Coronary artery (tissue), 2 donors: Measurements from ENCODE around the gene ANKRD40.

ENCODE experiments used
- DNase-seq: peaks from one replicate; pipeline ENCODE4 v3.0.0-alpha.2; 2017; ENCODE audit warnings: low spot score
- H3K27ac ChIP-seq, 2 donors: fragments of 200-600 bp; sonication (generic); one replicate each; pipeline ENCODE4 v1.5.1; 2016 to 2019
- H3K4me3 ChIP-seq: fragments of 200-600 bp; sonication (generic); 2 replicates; pipeline ENCODE4 v1.5.1; 2016; ENCODE audit warnings: mild to moderate bottlenecking, moderate library complexity
- CTCF ChIP-seq: fragments of 200-600 bp; sonication (generic); IDR thresholded peaks from one replicate; pipeline ENCODE4 v1.5.1; 2019; ENCODE audit warnings: antibody characterized with exemption

ANKRD40 gene

GRCh38 chr17:50689251-50689650 is 18.5 kb downstream of the ANKRD40 start:
- Histone ChIP-seq H3K27ac (no peak overlapping the region), H3K4me3 (no peak overlapping the region)
- TF ChIP-seq CTCF = no peak
- DNase-seq = no peak

GRCh38 chr17:50688245-50688644 is 19.5 kb downstream of the ANKRD40 start:
- H3K27ac ChIP-seq = no peak overlapping the region
- no peak for DNase-seq
- no peak for TF ChIP-seq CTCF
- H3K4me3 ChIP-seq = no peak overlapping the region

GRCh38 chr17:50687200-50688066 is 20.3 kb downstream of the ANKRD40 start:
- DNase-seq = no peak
- peak overlapping the region; percentile 46 to 82 for H3K27ac ChIP-seq
- no peak overlapping the region for H3K4me3 ChIP-seq
- no peak for TF ChIP-seq CTCF

- TF ChIP-seq CTCF = no peak
- peak; percentile 85 for DNase-seq
- Histone ChIP-seq H3K4me3 (no peak overlapping the region), H3K27ac (peak overlapping the region; percentile 46 to 82)
These were observed 21.1 kb downstream of the ANKRD40 start for GRCh38 chr17:50686494-50687199.

GRCh38 chr17:50685691-50686493 is 21.8 kb downstream of the ANKRD40 start:
- DNase-seq = no peak
- no peak overlapping the region for H3K4me3 ChIP-seq
- no peak for TF ChIP-seq CTCF
- H3K27ac ChIP-seq = peak overlapping the region; percentile 46 to 82

GRCh38 chr17:50685334-50685665 is 22.4 kb downstream of the ANKRD40 start:
- H3K4me3 ChIP-seq = no peak overlapping the region
- no peak overlapping the region for H3K27ac ChIP-seq
- no peak for TF ChIP-seq CTCF
- no peak for DNase-seq
